Sigmoid colon (tissue), 7 donors: Measurements from ENCODE around the gene COASY. TPM values are rescaled to one million over a fixed set of nuclear protein-coding genes. Genes with fewer than 3 reads are reported as not detected.

Source experiments
- DNase-seq: peaks from one replicate; pipeline ENCODE4 v3.0.0-alpha.2; 2019
- H3K27ac ChIP-seq, 4 donors: fragments of 200-600 bp; sonication (generic); one replicate each; pipeline ENCODE4 v1.5.1; 2016 to 2019; ENCODE audit warnings: mild to moderate bottlenecking in 1 of 4
- H3K27me3 ChIP-seq, 3 donors: fragments of 200-600 bp; sonication (generic); one replicate each; pipeline ENCODE4 v1.5.1; 2019; ENCODE audit warnings: mild to moderate bottlenecking in 1 of 3
- H3K36me3 ChIP-seq, 4 donors: fragments of 200-600 bp; sonication (generic); one replicate each; pipeline ENCODE4 v1.5.1; 2016 to 2019
- H3K4me1 ChIP-seq, 4 donors: fragments of 200-600 bp; sonication (generic); one replicate each; pipeline ENCODE4 v1.5.1; 2017 to 2019
- H3K4me3 ChIP-seq, 4 donors: fragments of 200-600 bp; sonication (generic); one replicate each; pipeline ENCODE4 v1.5.1; 2017 to 2019; ENCODE audit warnings: mild to moderate bottlenecking in 2 of 4, moderate library complexity in 1 of 4
- H3K9me3 ChIP-seq, 4 donors: fragments of 200-600 bp in 3 of 4; sonication (generic) in 3 of 4; one replicate each; pipeline versions ENCODE4 v1.5.1 to v1.6.1; 2013 to 2019
- CTCF ChIP-seq, 4 experiments: fragments of 450-650 bp in 3 of 4; fragments of 200-600 bp in 1 of 4; IDR thresholded peaks; one replicate each; pipeline ENCODE4 v1.5.1; 2016 to 2019; ENCODE audit warnings: antibody characterized with exemption in 4 of 4, mild to moderate bottlenecking in 3 of 4, moderate library complexity in 2 of 4
- EP300 ChIP-seq, 4 donors: sonication (generic); formaldehyde crosslinking; IDR thresholded peaks; one replicate each; pipeline ENCODE4 v1.6.1; 2017; ENCODE audit warnings: antibody characterized with exemption in 4 of 4
- POLR2A ChIP-seq, 2 donors: fragments of 450-650 bp; IDR thresholded peaks; one replicate each; pipeline ENCODE4 v1.6.1; 2016; ENCODE audit warnings: antibody characterized with exemption in 2 of 2, mild to moderate bottlenecking in 2 of 2, moderate library complexity in 2 of 2
- POLR2AphosphoS5 ChIP-seq, 4 donors: sonication (generic); formaldehyde crosslinking; IDR thresholded peaks; one replicate each; pipeline ENCODE4 v1.6.1; 2017; ENCODE audit warnings: antibody characterized with exemption in 4 of 4
- WGBS, 2 donors: extraction: QIAGEN DNeasy Blood & Tissue Kit; methylation state at CpG; one replicate each; pipeline ENCODE4 v1.1.7; 2013; 5-methylcytosine and 5-hydroxymethylcytosine counted together
- intact Hi-C: fragments of 100-400 bp; cut with DNase I; formaldehyde crosslinking; loops from one replicate; pipeline ENCODE4 v1.15.1; 2023
- polyA plus RNA-seq, 3 donors: library from polyadenylated mRNA; stranded (reverse); fragments of 200-250 nt; gene quantifications; one replicate each; pipeline ENCODE4 v1.2.3, GENCODE V29; 2013
- total RNA-seq, 4 donors: library from RNA; depleted of rRNA; stranded (reverse); fragments of >200 nt; gene quantifications; one replicate each; pipeline ENCODE4 v1.1.0, GENCODE V29; 2016
- donor health status: healthy with polysubstance abuse.
- donor health status: Bipolar disorder and iron deficiency.
- donor health status: healthy.

The COASY gene
- total and polyA plus RNA-seq, 7 donors, result 14.3 to 98.9 (median 17.5) TPM

GRCh38 chr17:42522263-42522790, 39.6 kb upstream of the COASY start:
- Histone ChIP-seq H3K9me3 (no peaks in the 10 kb centered on the region), H3K4me3 (no peak overlapping the region), H3K27ac (peak overlapping the region; percentile 95 to 98 (median 98)), H3K36me3 (no peaks in the 10 kb centered on the region), H3K27me3 (no peaks in the 10 kb centered on the region), H3K4me1 (peaks cover 0 to 75% (median 69%) of the 10 kb centered on the region in 4 donors)
- no peak for DNase-seq
- intact Hi-C loops, result no loop called here
- WGBS, 2 donors, result 73 to 83% methylated on average over 9 of the region's 9 CpGs
- TF ChIP-seq POLR2AphosphoS5 (IDR thresholded peaks at IDR 0.05) (no peak), EP300 (IDR thresholded peaks at IDR 0.05) (no peak), POLR2A (IDR thresholded peaks at IDR 0.05) (no peak), CTCF (IDR thresholded peaks at IDR 0.05) (no peak)

GRCh38 chr17:42522798-42523278, 39.1 kb upstream of the COASY start:
- WGBS, 2 donors, result 91 to 95% methylated on average over 8 of the region's 8 CpGs
- intact Hi-C loops, result no loop called here
- no peaks in the 10 kb centered on the region for H3K27me3 ChIP-seq
- peaks cover 0 to 72% (median 67%) of the 10 kb centered on the region in 4 donors for H3K4me1 ChIP-seq
- H3K27ac ChIP-seq, result peak overlapping the region; percentile 95 to 98 (median 98)
- TF ChIP-seq EP300 (IDR thresholded peaks at IDR 0.05) (no peak), POLR2A (IDR thresholded peaks at IDR 0.05) (no peak)
- H3K36me3 ChIP-seq, result no peaks in the 10 kb centered on the region
- DNase-seq, result no peak
- H3K9me3 ChIP-seq, result no peaks in the 10 kb centered on the region
- no peak overlapping the region for H3K4me3 ChIP-seq

GRCh38 chr17:42525221-42525620, 36.7 kb upstream of the COASY start:
- no peaks in the 10 kb centered on the region for H3K9me3 ChIP-seq
- no peaks in the 10 kb centered on the region for H3K27me3 ChIP-seq
- WGBS, 2 donors, result 88 to 90% methylated on average over 2 of the region's 2 CpGs
- no peaks in the 10 kb centered on the region for H3K36me3 ChIP-seq
- H3K4me3 ChIP-seq, result no peak overlapping the region
- peak overlapping the region in 3 of 4 donors; percentile 95 to 98 (median 98) for H3K27ac ChIP-seq
- peaks cover 0 to 49% (median 43%) of the 10 kb centered on the region in 4 donors for H3K4me1 ChIP-seq
- intact Hi-C loops, result no loop called here
- DNase-seq, result no peak
- TF ChIP-seq CTCF (IDR thresholded peaks at IDR 0.05) (no peak), POLR2A (IDR thresholded peaks at IDR 0.05) (no peak), POLR2AphosphoS5 (IDR thresholded peaks at IDR 0.05) (no peak), EP300 (IDR thresholded peaks at IDR 0.05) (no peak)

GRCh38 chr17:42526031-42526444, 35.9 kb upstream of the COASY start:
- peak; percentile 59 for DNase-seq

GRCh38 chr17:42527932-42528331, 34.0 kb upstream of the COASY start:
- DNase-seq, result peak; percentile 48
- Histone ChIP-seq H3K4me1 (peaks cover 0 to 28% (median 28%) of the 10 kb centered on the region in 4 donors), H3K27ac (no peak overlapping the region), H3K36me3 (no peaks in the 10 kb centered on the region), H3K4me3 (no peak overlapping the region), H3K9me3 (no peaks in the 10 kb centered on the region), H3K27me3 (no peaks in the 10 kb centered on the region)
- WGBS, 2 donors, result 89 to 93% methylated on average over 6 of the region's 6 CpGs
- intact Hi-C loops, result no loop called here
- TF ChIP-seq POLR2AphosphoS5 (IDR thresholded peaks at IDR 0.05), result no peak
- TF ChIP-seq POLR2A (IDR thresholded peaks at IDR 0.05), result no peak
- no peak for TF ChIP-seq CTCF (IDR thresholded peaks at IDR 0.05)
- no peak for TF ChIP-seq EP300 (IDR thresholded peaks at IDR 0.05)

More at GRCh38 chr17:42526031-42526444, 35.9 kb upstream of the COASY start:
- 21 to 61% methylated on average over 6 of the region's 6 CpGs for WGBS, 2 donors
- no peaks in the 10 kb centered on the region for H3K27me3 ChIP-seq
- H3K4me1 ChIP-seq, result peaks cover 0 to 40% (median 37%) of the 10 kb centered on the region in 4 donors
- intact Hi-C loops, result no loop called here
- H3K4me3 ChIP-seq, result no peak overlapping the region
- H3K27ac ChIP-seq, result peak overlapping the region; percentile 34 to 98 (median 42)
- no peaks in the 10 kb centered on the region for H3K36me3 ChIP-seq
- no peaks in the 10 kb centered on the region for H3K9me3 ChIP-seq
- TF ChIP-seq CTCF (IDR thresholded peaks at IDR 0.05), result no peak
- no peak for TF ChIP-seq POLR2A (IDR thresholded peaks at IDR 0.05)
- no peak for TF ChIP-seq POLR2AphosphoS5 (IDR thresholded peaks at IDR 0.05)
- no peak for TF ChIP-seq EP300 (IDR thresholded peaks at IDR 0.05)
